Neural progenitor cell (in vitro differentiated cells): ENCODE results near the gene TEX53.

Source experiments
- CTCF ChIP-seq: fragments of 200-600 bp; sonication (generic); IDR thresholded peaks from 2 replicates; pipeline ENCODE4 v1.5.1; 2017; ENCODE audit warnings: antibody characterized with exemption, mild to moderate bottlenecking
- EZH2phosphoT487 ChIP-seq: fragments of 200-600 bp; sonication (generic); IDR thresholded peaks from 2 replicates; pipeline ENCODE4 v1.6.1; 2017; ENCODE audit warnings: antibody characterized with exemption

DNA sequence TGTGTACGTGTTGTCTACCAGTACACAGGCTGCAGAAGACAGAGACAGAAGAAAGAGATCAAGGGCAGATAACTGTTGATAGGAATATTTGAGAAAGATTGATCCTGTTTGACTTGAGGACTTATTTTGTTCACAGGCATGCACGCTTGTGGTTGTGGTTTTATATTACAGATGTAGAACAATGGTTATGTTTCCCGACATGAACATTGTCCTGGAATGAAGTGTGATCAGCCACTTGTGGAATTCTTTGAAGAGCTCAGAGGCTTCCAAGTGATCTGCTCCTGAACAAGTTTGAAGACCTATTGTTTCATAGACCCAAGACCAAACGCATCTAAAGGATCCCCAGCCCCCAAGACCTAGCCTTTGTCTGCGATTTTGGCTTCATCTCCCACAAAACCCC lies 13.7 kb downstream of the TEX53 start:
- no peak for TF ChIP-seq CTCF
- TF ChIP-seq EZH2phosphoT487, result no peak
